Small intestine (tissue), 7 donors: Measurements from ENCODE around the gene APBB2. TPM values are rescaled to one million over a fixed set of nuclear protein-coding genes. Genes with fewer than 3 reads are reported as not detected.

Source experiments
- DNase-seq, 2 donors: peaks; one replicate each; pipeline versions ENCODE4 v3.0.0 to v3.0.0-alpha.2; 2013
- FAIRE-seq: peaks from 2 replicates; lab custom pipeline; 2012; peaks lifted over from hg19 to GRCh38; lab: Jason Lieb, UNC
- H3K27ac ChIP-seq, 3 donors: one replicate each; pipeline ENCODE4 v1.5.1; 2013; ENCODE audit warnings: low read length in 2 of 3, mild to moderate bottlenecking in 2 of 3, control low read depth in 1 of 3, inconsistent platforms in 1 of 3, low read depth in 1 of 3, moderate library complexity in 1 of 3
- H3K27me3 ChIP-seq, 3 donors: one replicate each; pipeline ENCODE4 v1.6.1; 2013; ENCODE audit warnings: low read length in 3 of 3, inconsistent platforms in 1 of 3; ENCODE audit not compliant: control insufficient read depth in 3 of 3, insufficient read depth in 3 of 3
- H3K36me3 ChIP-seq, 3 donors: one replicate each; pipeline ENCODE4 v1.6.1; 2013; ENCODE audit warnings: low read length in 3 of 3, inconsistent platforms in 1 of 3, low read depth in 1 of 3, mild to moderate bottlenecking in 1 of 3, moderate library complexity in 1 of 3; ENCODE audit not compliant: control insufficient read depth in 3 of 3, insufficient read depth in 2 of 3
- H3K4me1 ChIP-seq, 3 donors: one replicate each; pipeline ENCODE4 v1.6.1; 2013; ENCODE audit warnings: low read length in 2 of 3, inconsistent platforms in 1 of 3, low read depth in 1 of 3, mild to moderate bottlenecking in 1 of 3, moderate library complexity in 1 of 3; ENCODE audit not compliant: control insufficient read depth in 3 of 3, insufficient read depth in 2 of 3
- H3K4me3 ChIP-seq, 3 donors: one replicate each; pipeline ENCODE4 v1.5.1; 2013; ENCODE audit warnings: low read length in 3 of 3, control low read depth in 1 of 3, inconsistent platforms in 1 of 3, low read depth in 1 of 3, mild to moderate bottlenecking in 1 of 3, moderate library complexity in 1 of 3
- H3K9me3 ChIP-seq, 2 donors: one replicate each; pipeline ENCODE4 v1.6.1; 2013; ENCODE audit warnings: low read depth in 1 of 2, low read length in 1 of 2; ENCODE audit not compliant: control insufficient read depth in 2 of 2, insufficient read depth in 1 of 2
- WGBS, 3 donors: extraction: QIAGEN DNeasy Blood & Tissue Kit; methylation state at CpG; one replicate each; pipeline ENCODE4 v1.1.7; 2013; 5-methylcytosine and 5-hydroxymethylcytosine counted together
- polyA plus RNA-seq, 4 donors: library from polyadenylated mRNA; stranded (reverse) in 3 of 4; unstranded in 1 of 4; fragments of 200-250 nt in 3 of 4; fragments of 120-200 nt in 1 of 4; gene quantifications; one replicate each; pipeline versions ENCODE4 v1.2.1 to v1.2.3, GENCODE V29; 2013
- donor health status: healthy with polysubstance abuse.
- donor health status: control.
- donor health status: control.
- donor health status: Bipolar disorder and iron deficiency.
- donor health status: healthy.

APBB2 gene
- polyA plus RNA-seq, 4 donors, result 4.5 to 19.8 (median 8.9) TPM

DNA sequence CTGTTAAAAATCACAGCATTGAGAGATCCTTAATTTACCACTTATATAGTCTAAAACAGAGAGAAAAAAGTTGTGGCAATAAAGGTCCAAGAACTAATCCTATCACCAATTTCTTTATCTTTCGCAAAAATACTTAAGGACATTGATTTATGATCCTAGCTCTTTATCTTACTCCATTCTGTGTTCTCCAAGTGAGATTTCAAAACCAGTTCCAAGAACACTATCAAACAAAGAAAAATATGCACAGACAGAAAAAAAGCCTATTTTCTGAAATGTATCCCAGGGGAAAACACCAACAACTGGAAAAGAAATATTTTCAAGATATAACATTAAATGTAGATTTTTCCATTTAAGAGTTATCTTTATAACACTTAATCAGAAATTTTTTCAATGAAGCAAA lies 172.8 kb downstream of the APBB2 start:
- WGBS, 3 donors, result 88 to 93% (median 91%) methylated on average over 1 of the region's 1 CpG
- Histone ChIP-seq H3K27ac (no peak overlapping the region), H3K9me3 (peaks cover 0 to 5% of the 10 kb centered on the region in 2 donors), H3K4me3 (no peak overlapping the region), H3K4me1 (no peaks in the 10 kb centered on the region), H3K27me3 (no peaks in the 10 kb centered on the region), H3K36me3 (peaks cover 0 to under 1% (median 0%) of the 10 kb centered on the region in 3 donors)
- FAIRE-seq (no peak), DNase-seq (no peak)

- H3K36me3 ChIP-seq, result peaks cover 0 to 2% (median 0%) of the 10 kb centered on the region in 3 donors
- H3K4me3 ChIP-seq, result no peak overlapping the region
- no peak for FAIRE-seq
- DNase-seq, result no peak
- H3K4me1 ChIP-seq, result no peaks in the 10 kb centered on the region
- whole genome bisulfite sequencing, 3 donors, result 92 to 93% (median 93%) methylated on average over 3 of the region's 3 CpGs
- no peak overlapping the region for H3K27ac ChIP-seq
- no peaks in the 10 kb centered on the region for H3K9me3 ChIP-seq
- H3K27me3 ChIP-seq, result no peaks in the 10 kb centered on the region
Measured at GRCh38 chr4:41039317-41039716, 175.0 kb downstream of the APBB2 start.

GRCh38 chr4:41038304-41038703 lies 176.0 kb downstream of the APBB2 start:
- Histone ChIP-seq H3K36me3 (peaks cover 0 to 2% (median 0%) of the 10 kb centered on the region in 3 donors), H3K9me3 (no peaks in the 10 kb centered on the region), H3K4me1 (no peaks in the 10 kb centered on the region), H3K27ac (no peak overlapping the region), H3K4me3 (no peak overlapping the region), H3K27me3 (no peaks in the 10 kb centered on the region)
- DNase-seq, result no peak
- 88 to 95% (median 90%) methylated on average over 2 of the region's 2 CpGs for WGBS, 3 donors
- no peak for FAIRE-seq

GRCh38 chr4:41029098-41029497 lies 185.2 kb downstream of the APBB2 start:
- no peak for DNase-seq
- no peak overlapping the region for H3K27ac ChIP-seq
- peaks cover 6 to 19% of the 10 kb centered on the region in 2 donors for H3K9me3 ChIP-seq
- no peak for FAIRE-seq
- no peak overlapping the region for H3K4me3 ChIP-seq
- H3K36me3 ChIP-seq, result peaks cover 0 to 2% (median 0%) of the 10 kb centered on the region in 3 donors
- WGBS, 3 donors, result 67 to 83% (median 71%) methylated on average over 3 of the region's 3 CpGs
- no peaks in the 10 kb centered on the region for H3K4me1 ChIP-seq
- H3K27me3 ChIP-seq, result no peaks in the 10 kb centered on the region

DNA sequence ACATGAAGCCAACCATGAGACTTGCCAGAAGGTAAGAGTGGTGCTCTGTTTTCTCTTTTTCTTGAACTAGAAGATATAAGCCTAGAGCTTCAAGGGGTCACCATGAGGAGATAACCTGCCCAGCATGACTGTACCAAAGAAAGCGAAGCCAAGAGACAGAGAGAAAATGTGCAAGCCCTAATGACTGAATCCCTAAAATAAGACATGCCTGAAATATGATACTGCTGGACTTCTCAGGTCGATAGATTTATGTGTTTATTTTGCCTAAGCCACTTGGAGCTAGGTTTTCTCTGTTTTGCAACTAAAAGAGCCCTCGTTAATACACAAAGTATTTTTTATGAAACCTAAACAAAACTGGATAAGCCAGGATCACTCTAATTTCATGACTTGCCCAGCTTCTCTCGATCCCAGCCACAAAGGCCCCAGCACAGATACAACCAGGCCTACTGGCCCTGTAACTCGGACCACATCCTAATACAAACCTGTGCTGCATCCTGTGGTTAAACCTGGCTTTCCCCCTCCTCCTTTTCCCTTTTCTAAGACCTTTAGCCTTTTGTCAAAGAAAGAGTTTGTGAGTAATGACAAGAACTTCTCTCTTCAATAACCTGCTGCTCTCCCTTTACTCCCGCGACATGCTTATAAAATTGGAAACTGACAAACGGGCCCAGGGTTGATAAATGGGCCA lies 185.8 kb downstream of the APBB2 start:
- Histone ChIP-seq H3K27ac (no peak overlapping the region), H3K9me3 (peaks cover 6 to 22% of the 10 kb centered on the region in 2 donors), H3K4me1 (no peaks in the 10 kb centered on the region), H3K36me3 (peaks cover 0 to 2% (median 0%) of the 10 kb centered on the region in 3 donors), H3K27me3 (no peaks in the 10 kb centered on the region), H3K4me3 (no peak overlapping the region)
- 68 to 90% (median 76%) methylated on average over 8 of the region's 8 CpGs for WGBS, 3 donors
- DNase-seq (no peak), FAIRE-seq (no peak)

- no peak for DNase-seq
- no peak for FAIRE-seq
- H3K36me3 ChIP-seq, result peaks cover 0 to 2% (median 0%) of the 10 kb centered on the region in 3 donors
- H3K27ac ChIP-seq, result no peak overlapping the region
- no peaks in the 10 kb centered on the region for H3K27me3 ChIP-seq
- WGBS, 3 donors, result 85 to 100% (median 98%) methylated on average over 1 of the region's 1 CpG
- H3K4me1 ChIP-seq, result no peaks in the 10 kb centered on the region
- H3K9me3 ChIP-seq, result peaks cover 6 to 26% of the 10 kb centered on the region in 2 donors
- H3K4me3 ChIP-seq, result no peak overlapping the region
Measured at GRCh38 chr4:41026971-41027370, 187.4 kb downstream of the APBB2 start.

- no peaks in the 10 kb centered on the region for H3K27me3 ChIP-seq
- H3K9me3 ChIP-seq, result peaks cover 6 to 32% of the 10 kb centered on the region in 2 donors
- no peak overlapping the region for H3K4me3 ChIP-seq
- FAIRE-seq, result no peak
- no peaks in the 10 kb centered on the region for H3K4me1 ChIP-seq
- 86 to 100% (median 99%) methylated on average over 2 of the region's 2 CpGs for WGBS, 3 donors
- H3K36me3 ChIP-seq, result peaks cover 0 to 2% (median 2%) of the 10 kb centered on the region in 3 donors
- no peak for DNase-seq
- no peak overlapping the region for H3K27ac ChIP-seq
Measured at GRCh38 chr4:41025824-41026223, 188.5 kb downstream of the APBB2 start.

DNA sequence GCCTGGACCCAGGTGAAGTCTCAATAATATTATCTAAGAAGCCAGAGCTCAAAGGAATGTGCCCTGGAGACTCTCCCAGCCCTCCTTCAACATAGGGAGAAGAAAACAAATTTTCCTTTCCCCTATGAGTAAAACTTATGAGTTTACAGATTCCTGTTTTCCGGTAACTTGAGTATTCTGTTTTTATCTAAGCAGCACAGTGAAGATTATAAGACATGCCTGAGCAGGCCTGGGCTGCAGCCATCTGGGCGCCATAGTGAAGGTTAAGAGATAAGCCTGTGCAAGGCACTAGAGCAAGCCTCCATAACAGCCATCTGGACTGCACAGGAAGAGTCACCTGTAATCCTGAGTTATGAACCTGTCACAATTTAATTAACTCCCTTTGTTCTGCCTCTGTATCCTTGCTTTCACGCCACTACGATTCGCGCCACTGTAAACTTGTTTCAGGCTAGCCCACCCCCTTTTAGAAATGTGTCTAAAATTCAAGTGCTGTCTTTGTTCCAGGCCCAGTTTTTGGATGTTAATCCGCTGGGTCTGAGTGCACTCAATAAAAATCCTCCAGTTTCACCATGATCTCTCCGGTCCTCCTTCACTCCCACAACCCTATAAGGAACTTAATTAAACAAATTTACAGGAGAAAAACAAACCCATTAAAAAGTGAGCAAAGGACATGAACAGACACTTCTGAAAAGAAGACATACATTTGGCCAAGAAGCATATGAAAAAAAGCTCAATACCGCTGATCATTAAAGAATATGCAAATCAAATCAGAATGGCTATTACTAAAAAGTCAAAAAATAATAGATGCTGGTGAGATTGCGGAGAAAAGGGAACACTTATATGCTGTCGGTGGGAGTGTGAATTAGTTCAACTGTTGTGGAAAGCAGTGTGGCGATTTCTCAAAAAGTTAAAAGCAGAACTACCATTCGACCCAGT lies 189.5 kb downstream of the APBB2 start:
- 93 to 96% (median 93%) methylated on average over 13 of the region's 13 CpGs for WGBS, 3 donors
- H3K27ac ChIP-seq, result no peak overlapping the region
- DNase-seq, result peak in 1 of 2 donors; percentile 26
- no peak for FAIRE-seq
- no peaks in the 10 kb centered on the region for H3K4me1 ChIP-seq
- peaks cover 6 to 32% of the 10 kb centered on the region in 2 donors for H3K9me3 ChIP-seq
- H3K4me3 ChIP-seq, result no peak overlapping the region
- peaks cover 0 to 2% (median 2%) of the 10 kb centered on the region in 3 donors for H3K36me3 ChIP-seq
- no peaks in the 10 kb centered on the region for H3K27me3 ChIP-seq
